GM23338 (cell line): ENCODE data around the gene ARMH1. TPM values are rescaled to one million over a fixed set of nuclear protein-coding genes. Genes with fewer than 3 reads are reported as not detected.

ENCODE experiments used
- ATAC-seq: fragments of 200-7000 bp; cut with Tn5 transposase; 3 replicates; pipeline ENCODE4 v1.9.1; 2020
- DNase-seq: peaks from one replicate; pipeline ENCODE4 v3.0.0-alpha.2; 2015; ENCODE audit warnings: low spot score
- H2AFZ ChIP-seq: fragments of 200-600 bp; sonication (generic); 2 replicates; pipeline ENCODE4 v1.8.0; 2016; ENCODE audit warnings: antibody characterized with exemption, mild to moderate bottlenecking, moderate library complexity
- H3F3A ChIP-seq: fragments of 200-600 bp; sonication (generic); replicated peaks from 2 replicates; pipeline ENCODE4 v1.8.0; 2017; ENCODE audit warnings: antibody characterized with exemption, mixed run types, low read depth
- H3K27ac ChIP-seq: fragments of 200-600 bp; sonication (generic); 2 replicates; pipeline ENCODE4 v1.6.1; 2016; ENCODE audit warnings: low read depth
- H3K27me3 ChIP-seq: fragments of 200-600 bp; sonication (generic); 2 replicates; pipeline ENCODE4 v1.8.0; 2016; ENCODE audit warnings: mild to moderate bottlenecking, mixed run types, moderate library complexity; ENCODE audit not compliant: insufficient read depth
- H3K36me3 ChIP-seq: fragments of 200-600 bp; sonication (generic); 2 replicates; pipeline ENCODE4 v1.8.0; 2016; ENCODE audit warnings: mild to moderate bottlenecking; ENCODE audit not compliant: insufficient read depth
- H3K4me1 ChIP-seq: fragments of 200-600 bp; sonication (generic); 2 replicates; pipeline ENCODE4 v1.8.0; 2016; ENCODE audit warnings: mild to moderate bottlenecking, moderate library complexity; ENCODE audit not compliant: insufficient read depth
- H3K4me2 ChIP-seq: fragments of 200-600 bp; sonication (generic); 2 replicates; pipeline ENCODE4 v1.7.1; 2017; ENCODE audit warnings: mixed run types
- H3K4me3 ChIP-seq: fragments of 200-600 bp; sonication (generic); 2 replicates; pipeline ENCODE4 v1.6.1; 2016; ENCODE audit warnings: mixed run types
- H3K79me2 ChIP-seq: fragments of 200-600 bp; sonication (generic); replicated peaks from 2 replicates; pipeline ENCODE4 v1.8.0; 2017; ENCODE audit warnings: mild to moderate bottlenecking; ENCODE audit not compliant: insufficient read depth
- H3K9me2 ChIP-seq: fragments of 200-600 bp; sonication (generic); 2 replicates; pipeline ENCODE4 v1.8.0; 2017; ENCODE audit not compliant: insufficient read depth
- H4K20me1 ChIP-seq: fragments of 200-600 bp; sonication (generic); replicated peaks from 2 replicates; pipeline ENCODE4 v1.8.0; 2017; ENCODE audit warnings: mild to moderate bottlenecking; ENCODE audit not compliant: insufficient read depth
- H3K27ac Mint-ChIP-seq: 2 replicates; pipeline ENCODE4 v1.8.0; 2020; ENCODE audit warnings: inconsistent platforms, mild to moderate bottlenecking, moderate library complexity, mixed read lengths
- H3K27me3 Mint-ChIP-seq: 3 replicates; pipeline ENCODE4 v1.8.0; 2022; ENCODE audit warnings: low read depth, mild to moderate bottlenecking, moderate library complexity, mixed read lengths, inconsistent platforms; ENCODE audit not compliant: insufficient read depth, poor library complexity
- H3K36me3 Mint-ChIP-seq: 3 replicates; pipeline ENCODE4 v1.8.0; 2021; ENCODE audit warnings: low read depth, mild to moderate bottlenecking, inconsistent platforms, moderate library complexity, mixed read lengths
- H3K4me1 Mint-ChIP-seq: 3 replicates; pipeline ENCODE4 v1.8.0; 2020; ENCODE audit warnings: mild to moderate bottlenecking, inconsistent platforms, mixed read lengths
- H3K4me3 Mint-ChIP-seq: 3 replicates; pipeline ENCODE4 v1.8.0; 2021; ENCODE audit warnings: moderate library complexity, mild to moderate bottlenecking, inconsistent platforms, mixed read lengths
- H3K9me3 Mint-ChIP-seq: 3 replicates; pipeline ENCODE4 v1.8.0; 2020; ENCODE audit warnings: moderate library complexity, mild to moderate bottlenecking, inconsistent platforms, mixed read lengths
- EZH2phosphoT487 ChIP-seq: fragments of 200-600 bp; sonication (generic); IDR thresholded peaks from one replicate; pipeline ENCODE4 v1.8.1; 2018; ENCODE audit warnings: antibody characterized with exemption; ENCODE audit not compliant: unreplicated experiment
- POLR2AphosphoS5 ChIP-seq: IDR thresholded peaks from 2 replicates; pipeline ENCODE4 v1.6.1; 2016; ENCODE audit warnings: antibody characterized with exemption, low read depth
- ZNF114 ChIP-seq: fragments of 250-450 bp; sonication (Bioruptor Pico); IDR thresholded peaks from 2 replicates; pipeline ENCODE4 v1.5.0; 2020; ENCODE audit warnings: mild to moderate bottlenecking, moderate library complexity
- polyA plus RNA-seq: library from polyadenylated mRNA; unstranded; fragments of >200 nt; fragmentation: Nextera tagmentation; extraction: Ambion mirVana; gene quantifications from 2 replicates; pipeline ENCODE4 v1.2.1, GENCODE V29; 2016
- total RNA-seq: library from RNA; depleted of rRNA; stranded (reverse); fragments of >200 nt; shearing (Covaris generic); gene quantifications from 2 replicates; pipeline ENCODE4 v1.2.3, GENCODE V29; 2014
- TF ChIP-seq, protein P1 (sequence below), 2 experiments: fragments of 200-600 bp in 1 of 2; sonication (generic) in 1 of 2; conservative IDR thresholded peaks; 2 replicates each; pipeline versions ENCODE4 v1.5.1 to v1.6.1; 2016 to 2017; ENCODE audit warnings: antibody characterized with exemption in 2 of 2, low read depth in 2 of 2, mild to moderate bottlenecking in 2 of 2, moderate library complexity in 1 of 2
- TF ChIP-seq, protein P2 (sequence below): fragments of 250-450 bp; sonication (Bioruptor Pico); IDR thresholded peaks from 2 replicates; pipeline ENCODE4 v1.5.0; 2020; ENCODE audit warnings: mild to moderate bottlenecking, moderate library complexity

Gene ARMH1
- total and polyA plus RNA-seq, 2 experiments from 2014 or later = 0.31 TPM; not detected in 1

GRCh38 chr1:44714944-44715571 lies 40.5 kb downstream of the ARMH1 start:
- Histone ChIP-seq H3K27me3 (no peaks in the 10 kb centered on the region), H3K79me2 (no peaks in the 10 kb centered on the region), H3K9me2 (no peaks in the 10 kb centered on the region; the same call in 1 of the 2 replicates), H3F3A (no peaks in the 10 kb centered on the region), H4K20me1 (no peaks in the 10 kb centered on the region), H2AFZ (peak overlapping the region; percentile 67), H3K36me3 (no peaks in the 10 kb centered on the region), H3K4me2 (no peak overlapping the region), H3K27ac (no peak overlapping the region), H3K4me1 (no peaks in the 10 kb centered on the region), H3K4me3 (no peak overlapping the region)
- no peak overlapping the region for H3K4me3 Mint-ChIP-seq
- H3K9me3 Mint-ChIP-seq = no peaks in the 10 kb centered on the region; the same call in 1 of the 3 replicates
- peaks cover 6% of the 10 kb centered on the region for H3K27me3 Mint-ChIP-seq
- H3K4me1 Mint-ChIP-seq = no peaks in the 10 kb centered on the region
- DNase-seq (peak; percentile 87), ATAC-seq (peak; percentile 85)
- H3K27ac Mint-ChIP-seq = no peak overlapping the region
- no peak for TF ChIP-seq POLR2AphosphoS5
- TF ChIP-seq, protein P1, sequence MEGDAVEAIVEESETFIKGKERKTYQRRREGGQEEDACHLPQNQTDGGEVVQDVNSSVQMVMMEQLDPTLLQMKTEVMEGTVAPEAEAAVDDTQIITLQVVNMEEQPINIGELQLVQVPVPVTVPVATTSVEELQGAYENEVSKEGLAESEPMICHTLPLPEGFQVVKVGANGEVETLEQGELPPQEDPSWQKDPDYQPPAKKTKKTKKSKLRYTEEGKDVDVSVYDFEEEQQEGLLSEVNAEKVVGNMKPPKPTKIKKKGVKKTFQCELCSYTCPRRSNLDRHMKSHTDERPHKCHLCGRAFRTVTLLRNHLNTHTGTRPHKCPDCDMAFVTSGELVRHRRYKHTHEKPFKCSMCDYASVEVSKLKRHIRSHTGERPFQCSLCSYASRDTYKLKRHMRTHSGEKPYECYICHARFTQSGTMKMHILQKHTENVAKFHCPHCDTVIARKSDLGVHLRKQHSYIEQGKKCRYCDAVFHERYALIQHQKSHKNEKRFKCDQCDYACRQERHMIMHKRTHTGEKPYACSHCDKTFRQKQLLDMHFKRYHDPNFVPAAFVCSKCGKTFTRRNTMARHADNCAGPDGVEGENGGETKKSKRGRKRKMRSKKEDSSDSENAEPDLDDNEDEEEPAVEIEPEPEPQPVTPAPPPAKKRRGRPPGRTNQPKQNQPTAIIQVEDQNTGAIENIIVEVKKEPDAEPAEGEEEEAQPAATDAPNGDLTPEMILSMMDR (conservative IDR thresholded peaks at IDR 0.05; ENCODE audit: low read depth in 2 of 2) = peak; percentile 94 to 95
- no peak for TF ChIP-seq EZH2phosphoT487
- H3K36me3 Mint-ChIP-seq = no peaks in the 10 kb centered on the region

- Histone ChIP-seq H3K79me2 (no peaks in the 10 kb centered on the region), H3F3A (0 out of 2 replicates have a peak, but pooled peaks cover 3% of the 10 kb centered on the region), H3K27ac (no peak overlapping the region), H3K4me2 (no peak overlapping the region), H3K4me1 (no peaks in the 10 kb centered on the region), H3K36me3 (no peaks in the 10 kb centered on the region), H4K20me1 (no peaks in the 10 kb centered on the region), H3K9me2 (no peaks in the 10 kb centered on the region), H2AFZ (no peak overlapping the region), H3K27me3 (no peaks in the 10 kb centered on the region), H3K4me3 (no peak overlapping the region)
- DNase-seq (no peak), ATAC-seq (no peak)
- no peak for TF ChIP-seq ZNF114 (CRISPR knock-in tag)
- TF ChIP-seq, protein P2, sequence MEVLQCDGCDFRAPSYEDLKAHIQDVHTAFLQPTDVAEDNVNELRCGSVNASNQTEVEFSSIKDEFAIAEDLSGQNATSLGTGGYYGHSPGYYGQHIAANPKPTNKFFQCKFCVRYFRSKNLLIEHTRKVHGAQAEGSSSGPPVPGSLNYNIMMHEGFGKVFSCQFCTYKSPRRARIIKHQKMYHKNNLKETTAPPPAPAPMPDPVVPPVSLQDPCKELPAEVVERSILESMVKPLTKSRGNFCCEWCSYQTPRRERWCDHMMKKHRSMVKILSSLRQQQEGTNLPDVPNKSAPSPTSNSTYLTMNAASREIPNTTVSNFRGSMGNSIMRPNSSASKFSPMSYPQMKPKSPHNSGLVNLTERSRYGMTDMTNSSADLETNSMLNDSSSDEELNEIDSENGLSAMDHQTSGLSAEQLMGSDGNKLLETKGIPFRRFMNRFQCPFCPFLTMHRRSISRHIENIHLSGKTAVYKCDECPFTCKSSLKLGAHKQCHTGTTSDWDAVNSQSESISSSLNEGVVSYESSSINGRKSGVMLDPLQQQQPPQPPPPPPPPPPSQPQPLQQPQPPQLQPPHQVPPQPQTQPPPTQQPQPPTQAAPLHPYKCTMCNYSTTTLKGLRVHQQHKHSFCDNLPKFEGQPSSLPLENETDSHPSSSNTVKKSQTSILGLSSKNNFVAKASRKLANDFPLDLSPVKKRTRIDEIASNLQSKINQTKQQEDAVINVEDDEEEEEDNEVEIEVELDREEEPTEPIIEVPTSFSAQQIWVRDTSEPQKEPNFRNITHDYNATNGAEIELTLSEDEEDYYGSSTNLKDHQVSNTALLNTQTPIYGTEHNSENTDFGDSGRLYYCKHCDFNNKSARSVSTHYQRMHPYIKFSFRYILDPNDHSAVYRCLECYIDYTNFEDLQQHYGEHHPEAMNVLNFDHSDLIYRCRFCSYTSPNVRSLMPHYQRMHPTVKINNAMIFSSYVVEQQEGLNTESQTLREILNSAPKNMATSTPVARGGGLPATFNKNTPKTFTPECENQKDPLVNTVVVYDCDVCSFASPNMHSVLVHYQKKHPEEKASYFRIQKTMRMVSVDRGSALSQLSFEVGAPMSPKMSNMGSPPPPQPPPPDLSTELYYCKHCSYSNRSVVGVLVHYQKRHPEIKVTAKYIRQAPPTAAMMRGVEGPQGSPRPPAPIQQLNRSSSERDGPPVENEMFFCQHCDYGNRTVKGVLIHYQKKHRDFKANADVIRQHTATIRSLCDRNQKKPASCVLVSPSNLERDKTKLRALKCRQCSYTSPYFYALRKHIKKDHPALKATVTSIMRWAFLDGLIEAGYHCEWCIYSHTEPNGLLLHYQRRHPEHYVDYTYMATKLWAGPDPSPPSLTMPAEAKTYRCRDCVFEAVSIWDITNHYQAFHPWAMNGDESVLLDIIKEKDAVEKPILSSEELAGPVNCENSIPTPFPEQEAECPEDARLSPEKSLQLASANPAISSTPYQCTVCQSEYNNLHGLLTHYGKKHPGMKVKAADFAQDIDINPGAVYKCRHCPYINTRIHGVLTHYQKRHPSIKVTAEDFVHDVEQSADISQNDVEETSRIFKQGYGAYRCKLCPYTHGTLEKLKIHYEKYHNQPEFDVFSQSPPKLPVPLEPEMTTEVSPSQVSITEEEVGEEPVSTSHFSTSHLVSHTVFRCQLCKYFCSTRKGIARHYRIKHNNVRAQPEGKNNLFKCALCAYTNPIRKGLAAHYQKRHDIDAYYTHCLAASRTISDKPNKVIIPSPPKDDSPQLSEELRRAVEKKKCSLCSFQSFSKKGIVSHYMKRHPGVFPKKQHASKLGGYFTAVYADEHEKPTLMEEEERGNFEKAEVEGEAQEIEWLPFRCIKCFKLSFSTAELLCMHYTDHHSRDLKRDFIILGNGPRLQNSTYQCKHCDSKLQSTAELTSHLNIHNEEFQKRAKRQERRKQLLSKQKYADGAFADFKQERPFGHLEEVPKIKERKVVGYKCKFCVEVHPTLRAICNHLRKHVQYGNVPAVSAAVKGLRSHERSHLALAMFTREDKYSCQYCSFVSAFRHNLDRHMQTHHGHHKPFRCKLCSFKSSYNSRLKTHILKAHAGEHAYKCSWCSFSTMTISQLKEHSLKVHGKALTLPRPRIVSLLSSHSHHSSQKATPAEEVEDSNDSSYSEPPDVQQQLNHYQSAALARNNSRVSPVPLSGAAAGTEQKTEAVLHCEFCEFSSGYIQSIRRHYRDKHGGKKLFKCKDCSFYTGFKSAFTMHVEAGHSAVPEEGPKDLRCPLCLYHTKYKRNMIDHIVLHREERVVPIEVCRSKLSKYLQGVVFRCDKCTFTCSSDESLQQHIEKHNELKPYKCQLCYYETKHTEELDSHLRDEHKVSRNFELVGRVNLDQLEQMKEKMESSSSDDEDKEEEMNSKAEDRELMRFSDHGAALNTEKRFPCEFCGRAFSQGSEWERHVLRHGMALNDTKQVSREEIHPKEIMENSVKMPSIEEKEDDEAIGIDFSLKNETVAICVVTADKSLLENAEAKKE (CRISPR knock-in tag) = no peak
- H3K27me3 Mint-ChIP-seq = peaks cover 10% of the 10 kb centered on the region
- H3K9me3 Mint-ChIP-seq = no peaks in the 10 kb centered on the region; the same call in 2 of the 3 replicates
- no peaks in the 10 kb centered on the region for H3K4me1 Mint-ChIP-seq
- no peaks in the 10 kb centered on the region for H3K36me3 Mint-ChIP-seq
- H3K27ac Mint-ChIP-seq = no peak overlapping the region
- no peak overlapping the region for H3K4me3 Mint-ChIP-seq
Measured at GRCh38 chr1:44717156-44717555, 42.6 kb downstream of the ARMH1 start.
